IMR-90 (cell line): Measurements from ENCODE around the gene ANK3. TPM values are rescaled to one million over a fixed set of nuclear protein-coding genes. Genes with fewer than 3 reads are reported as not detected.

Source experiments
- ATAC-seq: fragments of 200-7000 bp; cut with Tn5 transposase; 2 replicates; pipeline ENCODE4 v1.9.1; 2020; ENCODE audit warnings: low read depth, mild to moderate bottlenecking, moderate library complexity
- BruUV-seq: library from RNA; stranded (reverse); fragments of 400-500 nt; replicated peaks from 2 replicates; lab custom pipeline; 2021; lab: Mats Ljungman, UMichigan
- CTCF ChIA-PET: fragments of 300-600 bp; formaldehyde crosslinking; extraction: SDS; loops from one replicate; lab custom pipeline; 2021; ENCODE audit warnings: antibody characterized with exemption; lab: Yijun Ruan, JAX
- POLR2A ChIA-PET: fragments of 300-600 bp; sonication (Branson Sonifier 250); formaldehyde crosslinking; loops from one replicate; lab custom pipeline; 2022; ENCODE audit warnings: antibody characterized with exemption; ENCODE audit not compliant: unreplicated experiment; lab: Charles Lee
- DNase-seq: peaks from one replicate; pipeline ENCODE4 v3.0.0; 2013
- H2AFZ ChIP-seq: replicated peaks from 2 replicates; pipeline ENCODE3; 2013; ENCODE audit warnings: low read length, mild to moderate bottlenecking; ENCODE audit not compliant: poor library complexity
- H2AK5ac ChIP-seq: 2 replicates; pipeline ENCODE4 v1.6.1; 2013; ENCODE audit warnings: low read depth, low read length, inconsistent platforms
- H2AK9ac ChIP-seq: replicated peaks from 2 replicates; pipeline ENCODE3; 2013; ENCODE audit warnings: mild to moderate bottlenecking, low read depth, low read length, moderate library complexity; ENCODE audit not compliant: poor library complexity
- H2BK120ac ChIP-seq: 2 replicates; pipeline ENCODE4 v1.6.1; 2013; ENCODE audit warnings: low read depth, low read length, inconsistent platforms
- H2BK15ac ChIP-seq: 3 replicates; pipeline ENCODE4 v1.6.1; 2013; ENCODE audit warnings: low read depth, low read length, inconsistent platforms
- H2BK20ac ChIP-seq: 2 replicates; pipeline ENCODE4 v1.6.1; 2013; ENCODE audit warnings: low read depth, mild to moderate bottlenecking, inconsistent platforms, low read length, moderate library complexity
- H2BK5ac ChIP-seq: 2 replicates; pipeline ENCODE4 v1.6.1; 2013; ENCODE audit warnings: mild to moderate bottlenecking, low read depth, low read length, inconsistent platforms; ENCODE audit not compliant: poor library complexity, severe bottlenecking
- H3K14ac ChIP-seq: replicated peaks from 2 replicates; pipeline ENCODE4 v1.6.1; 2013; ENCODE audit warnings: low read depth, low read length, inconsistent platforms
- H3K18ac ChIP-seq: 2 replicates; pipeline ENCODE4 v1.6.1; 2013; ENCODE audit warnings: low read depth, low read length, control low read depth
- H3K23ac ChIP-seq: 2 replicates; pipeline ENCODE4 v1.6.1; 2013; ENCODE audit warnings: low read depth, low read length, inconsistent platforms
- H3K27ac ChIP-seq: 2 replicates; pipeline ENCODE4 v1.5.1; 2013; ENCODE audit warnings: mild to moderate bottlenecking, control low read depth, low read length; ENCODE audit not compliant: insufficient read depth
- H3K27me3 ChIP-seq: 2 replicates; pipeline ENCODE4 v1.6.1; 2013; ENCODE audit warnings: low read length; ENCODE audit not compliant: control insufficient read depth, insufficient read depth
- H3K36me3 ChIP-seq: 2 replicates; pipeline ENCODE4 v1.6.1; 2013; ENCODE audit warnings: low read length, mixed read lengths; ENCODE audit not compliant: control insufficient read depth, insufficient read depth
- H3K4ac ChIP-seq: 2 replicates; pipeline ENCODE4 v1.6.1; 2013; ENCODE audit warnings: low read depth, low read length, inconsistent platforms
- H3K4me1 ChIP-seq: 2 replicates; pipeline ENCODE4 v1.6.1; 2013; ENCODE audit warnings: low read length, mixed read lengths; ENCODE audit not compliant: control insufficient read depth, insufficient read depth
- H3K4me2 ChIP-seq: 2 replicates; pipeline ENCODE4 v1.6.1; 2013; ENCODE audit warnings: low read depth, mild to moderate bottlenecking, control low read depth, low read length, moderate library complexity
- H3K4me3 ChIP-seq: 2 replicates; pipeline ENCODE4 v1.5.1; 2013; ENCODE audit warnings: low read depth, mild to moderate bottlenecking, control low read depth, low read length, moderate library complexity; ENCODE audit not compliant: insufficient read depth
- H3K56ac ChIP-seq: 2 replicates; pipeline ENCODE4 v1.6.1; 2013; ENCODE audit warnings: low read length, inconsistent platforms; ENCODE audit not compliant: insufficient read depth; ENCODE audit errors: extremely low read depth
- H3K79me1 ChIP-seq, 2 experiments: 2 replicates each; pipeline ENCODE4 v1.6.1; 2013; ENCODE audit warnings: low read length in 2 of 2, inconsistent platforms in 1 of 2, low read depth in 1 of 2
- H3K9ac ChIP-seq: 2 replicates; pipeline ENCODE4 v1.6.1; 2013; ENCODE audit warnings: low read depth, low read length, control low read depth
- H3K9me1 ChIP-seq: 2 replicates; pipeline ENCODE4 v1.6.1; 2013; ENCODE audit warnings: low read length, inconsistent platforms; ENCODE audit not compliant: insufficient read depth
- H3K9me3 ChIP-seq: 2 replicates; pipeline ENCODE4 v1.6.1; 2013; ENCODE audit warnings: low read length; ENCODE audit not compliant: control insufficient read depth, insufficient read depth
- H4K20me1 ChIP-seq: 2 replicates; pipeline ENCODE4 v1.6.1; 2013; ENCODE audit warnings: low read length, inconsistent platforms; ENCODE audit not compliant: insufficient read depth
- H4K5ac ChIP-seq: 2 replicates; pipeline ENCODE4 v1.6.1; 2013; ENCODE audit warnings: mild to moderate bottlenecking, low read depth, low read length, control low read depth
- H4K8ac ChIP-seq, 2 experiments: 2 replicates each; pipeline ENCODE4 v1.6.1; 2013; ENCODE audit warnings: low read depth in 2 of 2, low read length in 2 of 2, control low read depth in 1 of 2, inconsistent platforms in 1 of 2
- H4K91ac ChIP-seq: 2 replicates; pipeline ENCODE4 v1.6.1; 2013; ENCODE audit warnings: low read depth, low read length, inconsistent platforms; ENCODE audit not compliant: insufficient read depth
- BHLHE40 ChIP-seq: fragments of 150-350 bp; IDR thresholded peaks from 2 replicates; pipeline ENCODE4 v1.6.1; 2016; ENCODE audit warnings: mild to moderate bottlenecking, low read depth, low read length
- NFE2L2 ChIP-seq: fragments of 150-350 bp; IDR thresholded peaks from 2 replicates; pipeline ENCODE4 v1.6.1; 2016; ENCODE audit warnings: low read depth, mild to moderate bottlenecking, low read length
- USF2 ChIP-seq: fragments of 150-350 bp; IDR thresholded peaks from 2 replicates; pipeline ENCODE4 v1.6.1; 2017; ENCODE audit warnings: mild to moderate bottlenecking, antibody characterized with exemption, low read length, low read depth
- whole genome bisulfite sequencing, 2 experiments: methylation state at CpG; one replicate each; pipeline versions ENCODE4 v1.1.5 to v1.1.7; 2013; ENCODE audit warnings: missing lambda C conversion rate in 2 of 2; ENCODE audit not compliant: insufficient read length in 1 of 2; ENCODE audit errors: extremely low coverage in 2 of 2; 5-methylcytosine and 5-hydroxymethylcytosine counted together
- dilution Hi-C: fragments of 300-500 bp; cut with HindIII; formaldehyde crosslinking; loops from one replicate; pipeline ENCODE4 v1.14.3; 2018; ENCODE audit warnings: low sequenced_read_pairs; ENCODE audit not compliant: unreplicated experiment
- in situ Hi-C: fragments of 300-500 bp; cut with MboI; formaldehyde crosslinking; loops from 3 replicates; pipeline ENCODE4 v1.14.3; 2019; ENCODE audit warnings: low sequenced_read_pairs, inconsistent platforms, mixed read lengths
- intact Hi-C: fragments of 100-400 bp; cut with micrococcal nuclease; formaldehyde crosslinking; loops from 2 replicates; pipeline ENCODE4 v1.10.0; 2022
- polyA plus RNA-seq, 3 experiments: library from polyadenylated mRNA; depleted of rRNA; stranded (reverse); fragments of >200 nt; gene quantifications; 2 replicates each; pipeline ENCODE4 v1.2.3, GENCODE V29; 2012; ENCODE audit warnings: low replicate concordance in 1 of 3
- total RNA-seq: library from RNA; depleted of rRNA; stranded (reverse); fragments of >200 nt; gene quantifications from 2 replicates; pipeline ENCODE4 v1.2.3, GENCODE V29; 2012

Gene ANK3
- total and polyA plus RNA-seq, 2 of the 4 experiments (the other 2 are of a cell fraction) = 0.63 to 1.8 TPM

- H3K27ac ChIP-seq = no peak overlapping the region
- H4K5ac ChIP-seq = no peak overlapping the region
- H2AK9ac ChIP-seq = no peak overlapping the region
- no peaks in the 10 kb centered on the region; the same call in none of the 2 replicates for H3K4me1 ChIP-seq
- no peak overlapping the region for H3K9ac ChIP-seq
- BruUV-seq = no TSS peak
- H3K23ac ChIP-seq = no peak overlapping the region
- no peak overlapping the region for H3K4ac ChIP-seq
- H3K56ac ChIP-seq = no peak overlapping the region
- CTCF ChIA-PET = interaction anchor here (1.1 kb wide), 1 partner anchor 26 kb away, joined by 3 read pairs; no protein-coding TSS in a partner anchor
- POLR2A ChIA-PET = no interaction called here
- no peak overlapping the region for H3K4me3 ChIP-seq
- H2AFZ ChIP-seq = no peak overlapping the region
- no CpG with 5 or more reads among the region's 1 CpG for whole genome bisulfite sequencing, 2 experiments
- no peak overlapping the region for H3K14ac ChIP-seq
- H3K79me1 ChIP-seq = no peaks in the 10 kb centered on the region
- H2BK15ac ChIP-seq = no peak overlapping the region
- DNase-seq (peak; percentile 54), ATAC-seq (no peak)
- no peaks in the 10 kb centered on the region for H4K20me1 ChIP-seq
- TF ChIP-seq NFE2L2 (no peak), USF2 (peak; percentile 36), BHLHE40 (no peak)
- no peak overlapping the region for H2AK5ac ChIP-seq
- H2BK120ac ChIP-seq = no peak overlapping the region
- H3K9me1 ChIP-seq = no peaks in the 10 kb centered on the region
- dilution Hi-C loops (no loop called here), intact Hi-C loops (loop anchor here (5.0 to 10.0 kb wide), 2 partner anchors 412 to 540 kb away; partner anchors contain the start of gene CDK1), in situ Hi-C loops (no loop called here)
- no peak overlapping the region for H2BK5ac ChIP-seq
- no peak overlapping the region for H4K91ac ChIP-seq
- H2BK20ac ChIP-seq = no peak overlapping the region
- no peaks in the 10 kb centered on the region for H3K9me3 ChIP-seq
- H3K18ac ChIP-seq = no peak overlapping the region
- no peak overlapping the region for H3K4me2 ChIP-seq
- H3K36me3 ChIP-seq = no peaks in the 10 kb centered on the region
- no peak overlapping the region for H4K8ac ChIP-seq
- H3K27me3 ChIP-seq = peaks cover 2% of the 10 kb centered on the region; the same call in 1 of the 2 replicates
Measured at GRCh38 chr10:60235001-60235400, 154.7 kb downstream of the ANK3 start.
